Breast epithelium (tissue), 3 donors: Measurements from ENCODE around the gene OAT.

Source experiments
- POLR2A ChIP-seq: fragments of 450-650 bp; IDR thresholded peaks from one replicate; pipeline ENCODE4 v1.6.1; 2016; ENCODE audit warnings: antibody characterized with exemption, mild to moderate bottlenecking, moderate library complexity
- TF ChIP-seq, protein P1 (sequence below), 3 donors: fragments of 450-650 bp; IDR thresholded peaks; one replicate each; pipeline ENCODE4 v1.5.1; 2016 to 2017; ENCODE audit warnings: antibody characterized with exemption in 3 of 3, mild to moderate bottlenecking in 3 of 3, moderate library complexity in 3 of 3

DNA sequence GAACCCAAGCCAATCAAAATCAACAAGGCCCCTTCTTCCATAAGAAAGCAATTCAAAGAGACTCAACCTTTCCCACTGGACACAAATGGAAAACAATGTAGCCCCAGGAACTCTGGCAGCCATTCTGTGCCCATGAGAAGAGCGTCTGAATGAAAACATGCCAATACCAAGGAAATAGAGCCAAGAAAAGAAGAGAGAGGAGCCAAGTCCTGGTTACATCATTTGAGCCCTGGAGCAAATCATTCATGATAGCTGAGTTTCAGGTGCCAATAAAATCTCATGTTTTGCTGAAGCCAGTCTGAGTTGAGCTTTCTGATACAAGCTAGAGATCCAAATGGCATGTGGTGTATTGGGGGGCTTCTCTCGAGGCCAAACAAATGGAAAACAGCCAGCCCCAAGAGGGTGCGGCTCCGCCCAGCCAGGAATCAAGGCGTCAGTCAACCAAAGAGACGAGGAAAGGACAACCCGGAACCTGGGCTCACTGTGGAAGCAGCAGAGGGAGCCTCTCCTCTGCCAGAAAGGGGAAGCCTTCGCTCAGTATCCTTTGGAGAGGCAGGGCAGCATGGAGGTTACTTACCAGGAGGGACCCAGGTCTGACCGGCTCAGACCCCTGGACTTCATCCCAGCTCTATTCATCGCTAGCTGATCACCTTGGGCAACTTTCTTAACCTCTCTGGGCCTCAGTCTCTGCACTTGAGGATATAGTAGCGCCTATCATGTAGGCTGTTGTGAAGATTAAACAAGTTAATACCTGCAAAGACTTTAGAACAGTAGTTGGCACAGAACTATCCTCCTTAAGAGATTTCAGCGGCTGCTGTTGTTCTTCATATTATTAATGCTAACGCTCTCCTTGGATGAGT is 61.8 kb downstream of the OAT start:
- TF ChIP-seq, protein P1, sequence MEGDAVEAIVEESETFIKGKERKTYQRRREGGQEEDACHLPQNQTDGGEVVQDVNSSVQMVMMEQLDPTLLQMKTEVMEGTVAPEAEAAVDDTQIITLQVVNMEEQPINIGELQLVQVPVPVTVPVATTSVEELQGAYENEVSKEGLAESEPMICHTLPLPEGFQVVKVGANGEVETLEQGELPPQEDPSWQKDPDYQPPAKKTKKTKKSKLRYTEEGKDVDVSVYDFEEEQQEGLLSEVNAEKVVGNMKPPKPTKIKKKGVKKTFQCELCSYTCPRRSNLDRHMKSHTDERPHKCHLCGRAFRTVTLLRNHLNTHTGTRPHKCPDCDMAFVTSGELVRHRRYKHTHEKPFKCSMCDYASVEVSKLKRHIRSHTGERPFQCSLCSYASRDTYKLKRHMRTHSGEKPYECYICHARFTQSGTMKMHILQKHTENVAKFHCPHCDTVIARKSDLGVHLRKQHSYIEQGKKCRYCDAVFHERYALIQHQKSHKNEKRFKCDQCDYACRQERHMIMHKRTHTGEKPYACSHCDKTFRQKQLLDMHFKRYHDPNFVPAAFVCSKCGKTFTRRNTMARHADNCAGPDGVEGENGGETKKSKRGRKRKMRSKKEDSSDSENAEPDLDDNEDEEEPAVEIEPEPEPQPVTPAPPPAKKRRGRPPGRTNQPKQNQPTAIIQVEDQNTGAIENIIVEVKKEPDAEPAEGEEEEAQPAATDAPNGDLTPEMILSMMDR (IDR thresholded peaks at IDR 0.05): no peak
- TF ChIP-seq POLR2A: no peak
